ENCODE results near the gene HSD17B7. TPM values are rescaled to one million over a fixed set of nuclear protein-coding genes. Genes with fewer than 3 reads are reported as not detected.

HSD17B7 gene
- total RNA-seq, 1 donor from 2014 or later: 10.9 TPM

DNA sequence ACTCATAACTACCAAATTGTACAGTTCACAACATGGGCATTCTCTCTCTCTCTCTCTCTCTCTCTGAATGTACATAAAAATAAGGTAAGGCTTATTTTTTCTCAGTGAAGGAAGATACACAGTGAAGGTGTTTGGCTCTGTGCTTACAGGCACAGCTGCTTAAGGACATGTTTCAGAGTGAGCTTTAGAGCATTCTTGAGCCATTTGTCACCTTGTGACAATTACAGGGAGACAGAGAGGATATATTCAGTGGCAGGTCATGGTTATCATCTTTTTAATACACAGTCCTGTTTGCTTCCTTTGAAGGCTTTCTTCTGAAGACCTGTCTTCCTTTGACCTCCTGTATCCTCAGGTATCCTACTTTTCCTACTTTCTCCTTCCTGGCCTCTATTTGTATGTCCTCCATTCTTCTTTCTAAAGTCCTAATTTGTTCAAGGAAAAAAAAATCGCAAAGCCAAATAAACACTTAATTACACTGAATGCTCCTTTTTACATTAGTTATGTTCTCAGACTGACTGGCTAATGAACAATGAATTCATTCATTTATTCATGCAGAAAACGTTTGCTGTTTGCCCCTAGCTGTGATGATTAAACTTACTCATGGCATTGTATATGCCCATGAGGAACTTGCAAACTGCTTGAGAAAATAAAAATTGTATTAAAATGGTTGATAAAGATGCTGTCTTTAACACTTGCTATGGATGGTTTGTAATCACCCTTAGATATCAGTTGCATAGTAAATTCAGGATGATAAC, 33.4 kb downstream of the HSD17B7 start:
- Histone ChIP-seq H3K79me2 (ENCODE audit: insufficient read depth, low read length) (no peaks in the 10 kb centered on the region), H2AFZ (ENCODE audit: low read depth, low read length) (no peak overlapping the region), H3K9me3 (ENCODE audit: insufficient read depth, low read depth, low read length) (no peaks in the 10 kb centered on the region), H3K9ac (ENCODE audit: low read length) (no peak overlapping the region), H3K4me3 (ENCODE audit: insufficient read depth, low read depth, low read length) (no peak overlapping the region), H3K4me1 (ENCODE audit: insufficient read depth, low read length) (peaks cover 14% of the 10 kb centered on the region), H4K20me1 (ENCODE audit: insufficient read depth, low read length) (no peaks in the 10 kb centered on the region), H3K4me2 (ENCODE audit: low read length) (no peak overlapping the region), H3K27ac (ENCODE audit: low read depth, low read length) (no peak overlapping the region), H3K36me3 (ENCODE audit: insufficient read depth, low read length) (no peaks in the 10 kb centered on the region), H3K27me3 (ENCODE audit: insufficient read depth, low read length) (no peaks in the 10 kb centered on the region)
- Mint-ChIP-seq H3K4me3 (ENCODE audit: unreplicated experiment) (no peak overlapping the region), H3K27me3 (ENCODE audit: low read depth, unreplicated experiment) (peaks cover 2% of the 10 kb centered on the region), H3K9me3 (ENCODE audit: unreplicated experiment) (no peaks in the 10 kb centered on the region), H3K4me1 (ENCODE audit: low read depth, unreplicated experiment) (peaks cover 6% of the 10 kb centered on the region), H3K36me3 (ENCODE audit: low read depth, unreplicated experiment) (no peaks in the 10 kb centered on the region), H3K27ac (ENCODE audit: unreplicated experiment) (no peak overlapping the region)
- FAIRE-seq: no peak
- no peak for TF ChIP-seq EZH2 (IDR thresholded peaks at IDR 0.05; ENCODE audit: insufficient read depth, low read length)
- TF ChIP-seq, protein P1, sequence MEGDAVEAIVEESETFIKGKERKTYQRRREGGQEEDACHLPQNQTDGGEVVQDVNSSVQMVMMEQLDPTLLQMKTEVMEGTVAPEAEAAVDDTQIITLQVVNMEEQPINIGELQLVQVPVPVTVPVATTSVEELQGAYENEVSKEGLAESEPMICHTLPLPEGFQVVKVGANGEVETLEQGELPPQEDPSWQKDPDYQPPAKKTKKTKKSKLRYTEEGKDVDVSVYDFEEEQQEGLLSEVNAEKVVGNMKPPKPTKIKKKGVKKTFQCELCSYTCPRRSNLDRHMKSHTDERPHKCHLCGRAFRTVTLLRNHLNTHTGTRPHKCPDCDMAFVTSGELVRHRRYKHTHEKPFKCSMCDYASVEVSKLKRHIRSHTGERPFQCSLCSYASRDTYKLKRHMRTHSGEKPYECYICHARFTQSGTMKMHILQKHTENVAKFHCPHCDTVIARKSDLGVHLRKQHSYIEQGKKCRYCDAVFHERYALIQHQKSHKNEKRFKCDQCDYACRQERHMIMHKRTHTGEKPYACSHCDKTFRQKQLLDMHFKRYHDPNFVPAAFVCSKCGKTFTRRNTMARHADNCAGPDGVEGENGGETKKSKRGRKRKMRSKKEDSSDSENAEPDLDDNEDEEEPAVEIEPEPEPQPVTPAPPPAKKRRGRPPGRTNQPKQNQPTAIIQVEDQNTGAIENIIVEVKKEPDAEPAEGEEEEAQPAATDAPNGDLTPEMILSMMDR (IDR thresholded peaks at IDR 0.05; ENCODE audit: insufficient read depth, low read depth, low read length): no peak
- DNase-seq (ENCODE audit: low read depth): no peak

DNA sequence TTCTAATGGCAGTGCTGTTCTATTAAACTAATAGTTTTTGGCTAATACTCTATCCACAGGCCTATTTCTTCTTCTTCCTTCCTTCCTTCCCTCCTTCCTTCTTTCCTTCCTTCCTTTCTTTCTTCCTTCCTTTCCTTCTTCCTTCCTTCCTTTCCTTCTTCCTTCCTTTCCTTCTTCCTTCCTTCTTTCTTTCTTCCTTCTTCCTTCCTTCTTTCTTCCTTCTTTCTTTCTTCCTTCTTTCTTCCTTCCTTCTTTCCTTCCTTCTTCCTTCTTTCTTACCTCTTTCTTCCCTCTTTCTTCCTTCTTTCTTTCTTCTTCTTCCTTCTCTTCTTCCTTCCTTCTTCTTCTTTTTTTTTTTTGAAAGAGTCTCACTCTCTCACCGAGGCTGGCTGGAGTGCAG, 38.8 kb downstream of the HSD17B7 start:
- no peaks in the 10 kb centered on the region for H3K4me1 ChIP-seq (ENCODE audit: insufficient read depth, low read length)
- no peak overlapping the region for H3K9ac ChIP-seq (ENCODE audit: low read length)
- H2AFZ ChIP-seq (ENCODE audit: low read depth, low read length): no peak overlapping the region
- Mint-ChIP-seq H3K27ac (ENCODE audit: unreplicated experiment) (no peak overlapping the region), H3K4me3 (ENCODE audit: unreplicated experiment) (no peak overlapping the region), H3K27me3 (ENCODE audit: low read depth, unreplicated experiment) (no peaks in the 10 kb centered on the region), H3K4me1 (ENCODE audit: low read depth, unreplicated experiment) (no peaks in the 10 kb centered on the region), H3K9me3 (ENCODE audit: unreplicated experiment) (no peaks in the 10 kb centered on the region), H3K36me3 (ENCODE audit: low read depth, unreplicated experiment) (no peaks in the 10 kb centered on the region)
- H3K27me3 ChIP-seq (ENCODE audit: insufficient read depth, low read length): no peaks in the 10 kb centered on the region
- no peak overlapping the region for H3K27ac ChIP-seq (ENCODE audit: low read depth, low read length)
- no peaks in the 10 kb centered on the region for H3K36me3 ChIP-seq (ENCODE audit: insufficient read depth, low read length)
- H3K4me3 ChIP-seq (ENCODE audit: insufficient read depth, low read depth, low read length): no peak overlapping the region
- no peak for FAIRE-seq
- TF ChIP-seq, protein P1 (IDR thresholded peaks at IDR 0.05; ENCODE audit: insufficient read depth, low read depth, low read length): no peak
- no peak for TF ChIP-seq EZH2 (IDR thresholded peaks at IDR 0.05; ENCODE audit: insufficient read depth, low read length)
- H4K20me1 ChIP-seq (ENCODE audit: insufficient read depth, low read length): no peaks in the 10 kb centered on the region
- H3K79me2 ChIP-seq (ENCODE audit: insufficient read depth, low read length): no peaks in the 10 kb centered on the region
- DNase-seq (ENCODE audit: low read depth): no peak
- H3K4me2 ChIP-seq (ENCODE audit: low read length): no peak overlapping the region
- H3K9me3 ChIP-seq (ENCODE audit: insufficient read depth, low read depth, low read length): no peaks in the 10 kb centered on the region

DNA sequence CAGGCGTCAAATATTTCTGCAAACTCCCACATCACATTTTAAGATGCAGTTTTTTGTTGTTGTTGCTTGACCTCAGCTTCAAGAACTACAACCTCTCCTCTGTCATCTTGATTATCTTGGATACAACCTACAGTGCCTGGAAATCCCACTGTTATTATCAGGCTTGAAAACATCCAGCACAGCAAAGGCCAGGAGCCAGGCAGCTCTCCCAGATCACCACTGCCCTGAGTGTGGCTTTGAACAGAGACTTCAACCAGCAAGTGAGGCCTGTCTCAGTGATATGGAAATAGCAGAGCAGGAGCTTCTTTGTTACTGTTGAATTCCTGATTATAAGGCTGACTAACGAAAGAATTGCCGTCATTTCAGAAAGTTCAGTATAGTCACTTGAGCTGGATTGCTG, 42.0 kb downstream of the HSD17B7 start:
- no peaks in the 10 kb centered on the region for H3K4me1 Mint-ChIP-seq (ENCODE audit: low read depth, unreplicated experiment)
- Histone ChIP-seq H3K4me3 (ENCODE audit: insufficient read depth, low read depth, low read length) (no peak overlapping the region), H3K36me3 (ENCODE audit: insufficient read depth, low read length) (no peaks in the 10 kb centered on the region), H3K27me3 (ENCODE audit: insufficient read depth, low read length) (no peaks in the 10 kb centered on the region), H4K20me1 (ENCODE audit: insufficient read depth, low read length) (no peaks in the 10 kb centered on the region), H2AFZ (ENCODE audit: low read depth, low read length) (no peak overlapping the region), H3K4me2 (ENCODE audit: low read length) (no peak overlapping the region), H3K9ac (ENCODE audit: low read length) (no peak overlapping the region), H3K79me2 (ENCODE audit: insufficient read depth, low read length) (no peaks in the 10 kb centered on the region), H3K4me1 (ENCODE audit: insufficient read depth, low read length) (no peaks in the 10 kb centered on the region), H3K27ac (ENCODE audit: low read depth, low read length) (no peak overlapping the region), H3K9me3 (ENCODE audit: insufficient read depth, low read depth, low read length) (no peaks in the 10 kb centered on the region)
- no peak for TF ChIP-seq EZH2 (IDR thresholded peaks at IDR 0.05; ENCODE audit: insufficient read depth, low read length)
- TF ChIP-seq, protein P1 (IDR thresholded peaks at IDR 0.05; ENCODE audit: insufficient read depth, low read depth, low read length): no peak
- no peak overlapping the region for H3K4me3 Mint-ChIP-seq (ENCODE audit: unreplicated experiment)
- H3K27me3 Mint-ChIP-seq (ENCODE audit: low read depth, unreplicated experiment): no peaks in the 10 kb centered on the region
- no peak for DNase-seq (ENCODE audit: low read depth)
- H3K36me3 Mint-ChIP-seq (ENCODE audit: low read depth, unreplicated experiment): no peaks in the 10 kb centered on the region
- FAIRE-seq: no peak
- H3K27ac Mint-ChIP-seq (ENCODE audit: unreplicated experiment): no peak overlapping the region
- H3K9me3 Mint-ChIP-seq (ENCODE audit: unreplicated experiment): no peaks in the 10 kb centered on the region

Data from astrocyte (in vitro differentiated cells and primary cell).